ENCODE results near the gene FILIP1L.
A peak's percentile ranks its signal among the peaks of the same experiment; 100 is the strongest.

The FILIP1L gene

GRCh38 chr3:100040451-100041225, 73.7 kb downstream of the FILIP1L start:
- no peaks in the 10 kb centered on the region for H3K27me3 Mint-ChIP-seq
- no peak overlapping the region for H3K4me3 Mint-ChIP-seq
- H3K36me3 Mint-ChIP-seq (ENCODE audit: low read depth), result peaks cover 4% of the 10 kb centered on the region
- H3K9me3 Mint-ChIP-seq, result no peaks in the 10 kb centered on the region
- no peak for DNase-seq
- ATAC-seq, result no peak
- no peak overlapping the region for H3K27ac Mint-ChIP-seq
- peaks cover 10% of the 10 kb centered on the region for H3K4me1 Mint-ChIP-seq

- no peak for DNase-seq
- ATAC-seq, result no peak
- Mint-ChIP-seq H3K27me3 (no peaks in the 10 kb centered on the region), H3K27ac (no peak overlapping the region), H3K4me3 (no peak overlapping the region), H3K4me1 (peaks cover 8% of the 10 kb centered on the region), H3K9me3 (no peaks in the 10 kb centered on the region), H3K36me3 (ENCODE audit: low read depth) (peaks cover 4% of the 10 kb centered on the region)
These were observed 75.2 kb downstream of the FILIP1L start for GRCh38 chr3:100039075-100039474.

- ATAC-seq (no peak), DNase-seq (no peak)
- H3K4me3 Mint-ChIP-seq, result no peak overlapping the region
- H3K4me1 Mint-ChIP-seq, result peaks cover 20% of the 10 kb centered on the region
- no peak overlapping the region for H3K27ac Mint-ChIP-seq
- no peaks in the 10 kb centered on the region for H3K9me3 Mint-ChIP-seq
- peaks cover 6% of the 10 kb centered on the region for H3K36me3 Mint-ChIP-seq (ENCODE audit: low read depth)
- no peaks in the 10 kb centered on the region for H3K27me3 Mint-ChIP-seq
These were observed 80.3 kb downstream of the FILIP1L start for GRCh38 chr3:100033903-100034471.

- Mint-ChIP-seq H3K36me3 (ENCODE audit: low read depth) (peaks cover 6% of the 10 kb centered on the region), H3K4me3 (no peak overlapping the region), H3K27me3 (no peaks in the 10 kb centered on the region), H3K9me3 (no peaks in the 10 kb centered on the region), H3K27ac (no peak overlapping the region), H3K4me1 (peaks cover 20% of the 10 kb centered on the region)
- DNase-seq, result no peak
- ATAC-seq, result no peak
These were observed 81.1 kb downstream of the FILIP1L start for GRCh38 chr3:100033184-100033583.

GRCh38 chr3:100032243-100032642, 82.1 kb downstream of the FILIP1L start:
- Mint-ChIP-seq H3K36me3 (ENCODE audit: low read depth) (peaks cover 6% of the 10 kb centered on the region), H3K27me3 (no peaks in the 10 kb centered on the region), H3K4me1 (peaks cover 20% of the 10 kb centered on the region), H3K4me3 (no peak overlapping the region), H3K27ac (no peak overlapping the region), H3K9me3 (no peaks in the 10 kb centered on the region)
- no peak for ATAC-seq
- DNase-seq, result no peak

GRCh38 chr3:100030914-100031425, 83.3 kb downstream of the FILIP1L start:
- Mint-ChIP-seq H3K36me3 (ENCODE audit: low read depth) (peaks cover 6% of the 10 kb centered on the region), H3K4me1 (peaks cover 20% of the 10 kb centered on the region), H3K9me3 (no peaks in the 10 kb centered on the region), H3K4me3 (no peak overlapping the region), H3K27me3 (no peaks in the 10 kb centered on the region), H3K27ac (no peak overlapping the region)
- ATAC-seq, result no peak
- DNase-seq, result no peak

GRCh38 chr3:100030346-100030745, 84.0 kb downstream of the FILIP1L start:
- H3K27me3 Mint-ChIP-seq, result no peaks in the 10 kb centered on the region
- peaks cover 20% of the 10 kb centered on the region for H3K4me1 Mint-ChIP-seq
- no peak overlapping the region for H3K27ac Mint-ChIP-seq
- no peaks in the 10 kb centered on the region for H3K9me3 Mint-ChIP-seq
- DNase-seq, result no peak
- ATAC-seq, result no peak
- peaks cover 6% of the 10 kb centered on the region for H3K36me3 Mint-ChIP-seq (ENCODE audit: low read depth)
- no peak overlapping the region for H3K4me3 Mint-ChIP-seq

- peak; percentile 65 for ATAC-seq
- Mint-ChIP-seq H3K4me1 (peaks cover 20% of the 10 kb centered on the region), H3K36me3 (ENCODE audit: low read depth) (peaks cover 6% of the 10 kb centered on the region), H3K9me3 (no peaks in the 10 kb centered on the region), H3K27me3 (no peaks in the 10 kb centered on the region), H3K27ac (no peak overlapping the region), H3K4me3 (no peak overlapping the region)
- no peak for DNase-seq
These were observed 84.6 kb downstream of the FILIP1L start for GRCh38 chr3:100029689-100030088.

GRCh38 chr3:100029052-100029451, 85.2 kb downstream of the FILIP1L start:
- H3K9me3 Mint-ChIP-seq, result no peaks in the 10 kb centered on the region
- no peak overlapping the region for H3K27ac Mint-ChIP-seq
- H3K4me1 Mint-ChIP-seq, result peaks cover 20% of the 10 kb centered on the region
- no peak for DNase-seq
- ATAC-seq, result no peak
- peaks cover 6% of the 10 kb centered on the region for H3K36me3 Mint-ChIP-seq (ENCODE audit: low read depth)
- no peaks in the 10 kb centered on the region for H3K27me3 Mint-ChIP-seq
- no peak overlapping the region for H3K4me3 Mint-ChIP-seq

- H3K27me3 Mint-ChIP-seq, result no peaks in the 10 kb centered on the region
- ATAC-seq (no peak), DNase-seq (no peak)
- peaks cover 18% of the 10 kb centered on the region for H3K4me1 Mint-ChIP-seq
- no peak overlapping the region for H3K27ac Mint-ChIP-seq
- no peak overlapping the region for H3K4me3 Mint-ChIP-seq
- no peaks in the 10 kb centered on the region for H3K9me3 Mint-ChIP-seq
- H3K36me3 Mint-ChIP-seq (ENCODE audit: low read depth), result peaks cover 5% of the 10 kb centered on the region
These were observed 87.0 kb downstream of the FILIP1L start for GRCh38 chr3:100027321-100027720.

GRCh38 chr3:100024520-100025303, 89.6 kb downstream of the FILIP1L start:
- no peak overlapping the region for H3K27ac Mint-ChIP-seq
- no peak for DNase-seq
- no peaks in the 10 kb centered on the region for H3K9me3 Mint-ChIP-seq
- H3K36me3 Mint-ChIP-seq (ENCODE audit: low read depth), result peaks cover 3% of the 10 kb centered on the region
- H3K27me3 Mint-ChIP-seq, result no peaks in the 10 kb centered on the region
- no peak for ATAC-seq
- H3K4me3 Mint-ChIP-seq, result no peak overlapping the region
- H3K4me1 Mint-ChIP-seq, result peaks cover under 1% of the 10 kb centered on the region

- DNase-seq (no peak), ATAC-seq (no peak)
- Mint-ChIP-seq H3K36me3 (ENCODE audit: low read depth) (peaks cover 3% of the 10 kb centered on the region), H3K27ac (no peak overlapping the region), H3K27me3 (no peaks in the 10 kb centered on the region), H3K4me1 (no peaks in the 10 kb centered on the region), H3K9me3 (no peaks in the 10 kb centered on the region), H3K4me3 (no peak overlapping the region)
These were observed 90.7 kb downstream of the FILIP1L start for GRCh38 chr3:100023595-100023994.

- Mint-ChIP-seq H3K27ac (no peak overlapping the region), H3K9me3 (no peaks in the 10 kb centered on the region), H3K4me3 (no peak overlapping the region), H3K36me3 (ENCODE audit: low read depth) (peaks cover 4% of the 10 kb centered on the region), H3K27me3 (no peaks in the 10 kb centered on the region), H3K4me1 (no peaks in the 10 kb centered on the region)
- no peak for DNase-seq
- ATAC-seq, result no peak
These were observed 91.2 kb downstream of the FILIP1L start for GRCh38 chr3:100023150-100023549.

GRCh38 chr3:100022506-100022905, 91.8 kb downstream of the FILIP1L start:
- peaks cover 5% of the 10 kb centered on the region for H3K36me3 Mint-ChIP-seq (ENCODE audit: low read depth)
- H3K4me3 Mint-ChIP-seq, result no peak overlapping the region
- no peaks in the 10 kb centered on the region for H3K9me3 Mint-ChIP-seq
- ATAC-seq (no peak), DNase-seq (no peak)
- no peak overlapping the region for H3K27ac Mint-ChIP-seq
- H3K27me3 Mint-ChIP-seq, result no peaks in the 10 kb centered on the region
- H3K4me1 Mint-ChIP-seq, result no peaks in the 10 kb centered on the region
